ENCODE measurements around the gene AGBL5. TPM values are rescaled to one million over a fixed set of nuclear protein-coding genes. Genes with fewer than 3 reads are reported as not detected.

AGBL5 gene
- total and polyA plus RNA-seq, 9 of the 15 experiments (the other 6 are each of a cell fraction or from before 2014, with no cell fraction given), result 3.3 to 52.7 (median 26.2) TPM

DNA sequence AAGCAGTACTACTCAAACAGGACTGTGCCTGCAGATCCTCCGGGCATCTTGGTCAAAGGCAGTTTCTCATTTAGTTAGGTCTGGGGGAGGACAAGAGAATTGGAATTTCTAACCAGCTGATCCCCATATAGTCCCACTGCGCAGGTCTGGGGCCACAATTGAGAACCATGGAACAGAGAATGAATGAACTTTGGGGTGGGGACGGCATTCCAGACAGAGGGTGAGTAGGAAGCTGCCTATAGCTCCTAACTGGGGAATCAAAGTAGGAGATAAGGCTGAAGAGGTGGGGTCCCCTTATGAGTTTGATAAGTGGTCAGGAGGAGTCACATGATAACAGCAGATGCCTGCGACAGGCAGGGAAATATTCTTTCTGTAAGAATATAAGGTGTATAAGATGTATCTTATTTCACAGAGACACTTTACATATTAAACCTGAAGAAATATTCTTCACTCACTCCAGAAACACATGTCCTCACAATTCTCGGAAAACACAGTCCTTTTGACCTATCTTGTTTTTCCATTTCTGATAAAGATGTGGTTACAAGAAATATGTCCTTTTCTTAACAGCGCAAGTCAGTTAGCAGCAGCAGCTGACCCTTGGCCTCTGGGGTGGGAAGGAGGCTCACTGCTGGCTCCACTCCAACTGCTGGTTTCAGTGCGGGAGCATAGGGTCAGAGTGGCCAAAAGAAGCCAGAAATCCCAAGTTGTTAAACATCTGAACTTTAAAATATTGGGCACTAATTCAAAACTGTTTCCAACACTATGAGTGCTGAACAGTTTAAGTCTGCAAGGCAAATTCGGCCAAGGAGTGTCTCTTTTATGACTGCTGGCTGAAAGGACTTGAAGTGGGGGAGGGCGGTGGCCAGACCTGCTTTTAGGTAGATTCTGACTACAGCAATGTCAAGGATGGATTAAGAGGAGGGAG is 31.3 kb upstream of the AGBL5 start (continued):
- peak in 1 of 3 experiments; percentile 63; a peak in 1 of 6 replicates for TF ChIP-seq ZBTB11 (CRISPR knock-in tag; IDR thresholded peaks at IDR 0.05)
- TF ChIP-seq, protein P1, sequence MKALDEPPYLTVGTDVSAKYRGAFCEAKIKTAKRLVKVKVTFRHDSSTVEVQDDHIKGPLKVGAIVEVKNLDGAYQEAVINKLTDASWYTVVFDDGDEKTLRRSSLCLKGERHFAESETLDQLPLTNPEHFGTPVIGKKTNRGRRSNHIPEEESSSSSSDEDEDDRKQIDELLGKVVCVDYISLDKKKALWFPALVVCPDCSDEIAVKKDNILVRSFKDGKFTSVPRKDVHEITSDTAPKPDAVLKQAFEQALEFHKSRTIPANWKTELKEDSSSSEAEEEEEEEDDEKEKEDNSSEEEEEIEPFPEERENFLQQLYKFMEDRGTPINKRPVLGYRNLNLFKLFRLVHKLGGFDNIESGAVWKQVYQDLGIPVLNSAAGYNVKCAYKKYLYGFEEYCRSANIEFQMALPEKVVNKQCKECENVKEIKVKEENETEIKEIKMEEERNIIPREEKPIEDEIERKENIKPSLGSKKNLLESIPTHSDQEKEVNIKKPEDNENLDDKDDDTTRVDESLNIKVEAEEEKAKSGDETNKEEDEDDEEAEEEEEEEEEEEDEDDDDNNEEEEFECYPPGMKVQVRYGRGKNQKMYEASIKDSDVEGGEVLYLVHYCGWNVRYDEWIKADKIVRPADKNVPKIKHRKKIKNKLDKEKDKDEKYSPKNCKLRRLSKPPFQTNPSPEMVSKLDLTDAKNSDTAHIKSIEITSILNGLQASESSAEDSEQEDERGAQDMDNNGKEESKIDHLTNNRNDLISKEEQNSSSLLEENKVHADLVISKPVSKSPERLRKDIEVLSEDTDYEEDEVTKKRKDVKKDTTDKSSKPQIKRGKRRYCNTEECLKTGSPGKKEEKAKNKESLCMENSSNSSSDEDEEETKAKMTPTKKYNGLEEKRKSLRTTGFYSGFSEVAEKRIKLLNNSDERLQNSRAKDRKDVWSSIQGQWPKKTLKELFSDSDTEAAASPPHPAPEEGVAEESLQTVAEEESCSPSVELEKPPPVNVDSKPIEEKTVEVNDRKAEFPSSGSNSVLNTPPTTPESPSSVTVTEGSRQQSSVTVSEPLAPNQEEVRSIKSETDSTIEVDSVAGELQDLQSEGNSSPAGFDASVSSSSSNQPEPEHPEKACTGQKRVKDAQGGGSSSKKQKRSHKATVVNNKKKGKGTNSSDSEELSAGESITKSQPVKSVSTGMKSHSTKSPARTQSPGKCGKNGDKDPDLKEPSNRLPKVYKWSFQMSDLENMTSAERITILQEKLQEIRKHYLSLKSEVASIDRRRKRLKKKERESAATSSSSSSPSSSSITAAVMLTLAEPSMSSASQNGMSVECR (CRISPR knock-in tag; IDR thresholded peaks at IDR 0.05), result no peak
- TF ChIP-seq RBM39 (optimal IDR thresholded peaks at IDR 0.05; ENCODE audit: low read depth, low read length), result no peak
- TF ChIP-seq, protein P2, sequence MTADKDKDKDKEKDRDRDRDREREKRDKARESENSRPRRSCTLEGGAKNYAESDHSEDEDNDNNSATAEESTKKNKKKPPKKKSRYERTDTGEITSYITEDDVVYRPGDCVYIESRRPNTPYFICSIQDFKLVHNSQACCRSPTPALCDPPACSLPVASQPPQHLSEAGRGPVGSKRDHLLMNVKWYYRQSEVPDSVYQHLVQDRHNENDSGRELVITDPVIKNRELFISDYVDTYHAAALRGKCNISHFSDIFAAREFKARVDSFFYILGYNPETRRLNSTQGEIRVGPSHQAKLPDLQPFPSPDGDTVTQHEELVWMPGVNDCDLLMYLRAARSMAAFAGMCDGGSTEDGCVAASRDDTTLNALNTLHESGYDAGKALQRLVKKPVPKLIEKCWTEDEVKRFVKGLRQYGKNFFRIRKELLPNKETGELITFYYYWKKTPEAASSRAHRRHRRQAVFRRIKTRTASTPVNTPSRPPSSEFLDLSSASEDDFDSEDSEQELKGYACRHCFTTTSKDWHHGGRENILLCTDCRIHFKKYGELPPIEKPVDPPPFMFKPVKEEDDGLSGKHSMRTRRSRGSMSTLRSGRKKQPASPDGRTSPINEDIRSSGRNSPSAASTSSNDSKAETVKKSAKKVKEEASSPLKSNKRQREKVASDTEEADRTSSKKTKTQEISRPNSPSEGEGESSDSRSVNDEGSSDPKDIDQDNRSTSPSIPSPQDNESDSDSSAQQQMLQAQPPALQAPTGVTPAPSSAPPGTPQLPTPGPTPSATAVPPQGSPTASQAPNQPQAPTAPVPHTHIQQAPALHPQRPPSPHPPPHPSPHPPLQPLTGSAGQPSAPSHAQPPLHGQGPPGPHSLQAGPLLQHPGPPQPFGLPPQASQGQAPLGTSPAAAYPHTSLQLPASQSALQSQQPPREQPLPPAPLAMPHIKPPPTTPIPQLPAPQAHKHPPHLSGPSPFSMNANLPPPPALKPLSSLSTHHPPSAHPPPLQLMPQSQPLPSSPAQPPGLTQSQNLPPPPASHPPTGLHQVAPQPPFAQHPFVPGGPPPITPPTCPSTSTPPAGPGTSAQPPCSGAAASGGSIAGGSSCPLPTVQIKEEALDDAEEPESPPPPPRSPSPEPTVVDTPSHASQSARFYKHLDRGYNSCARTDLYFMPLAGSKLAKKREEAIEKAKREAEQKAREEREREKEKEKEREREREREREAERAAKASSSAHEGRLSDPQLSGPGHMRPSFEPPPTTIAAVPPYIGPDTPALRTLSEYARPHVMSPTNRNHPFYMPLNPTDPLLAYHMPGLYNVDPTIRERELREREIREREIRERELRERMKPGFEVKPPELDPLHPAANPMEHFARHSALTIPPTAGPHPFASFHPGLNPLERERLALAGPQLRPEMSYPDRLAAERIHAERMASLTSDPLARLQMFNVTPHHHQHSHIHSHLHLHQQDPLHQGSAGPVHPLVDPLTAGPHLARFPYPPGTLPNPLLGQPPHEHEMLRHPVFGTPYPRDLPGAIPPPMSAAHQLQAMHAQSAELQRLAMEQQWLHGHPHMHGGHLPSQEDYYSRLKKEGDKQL (CRISPR knock-in tag; IDR thresholded peaks at IDR 0.05; ENCODE audit: borderline replicate concordance), result no peak
- no peak for TF ChIP-seq XRCC4 (IDR thresholded peaks at IDR 0.05; ENCODE audit: extremely low read depth, insufficient read depth, insufficient read length)
- peak; percentile 35; the same call in 1 of the 2 replicates for TF ChIP-seq SMAD3 (CRISPR knock-in tag; conservative IDR thresholded peaks at IDR 0.05)
- TF ChIP-seq U2AF2 (optimal IDR thresholded peaks at IDR 0.05; ENCODE audit: low read depth, low read length), result no peak
- peak; percentile 86 for TF ChIP-seq SMARCA4 (IDR thresholded peaks at IDR 0.05)
